Measurements from ENCODE around the gene REXO4.

GRCh38 chr9:133385452-133385851 is 32.4 kb downstream of the REXO4 start:
- TF ChIP-seq CTCF (IDR thresholded peaks at IDR 0.05) (no peak), POLR2A (IDR thresholded peaks at IDR 0.05) (no peak)

Data from adrenal gland (tissue), 5 donors.